HL-60 (cell line): Measurements from ENCODE around the gene NCBP3.
"Not testable (repeated sequence)": the region's sequence is repeated elsewhere in the genome, so short reads cannot be mapped to it uniquely, and the experiment has no call there.

ENCODE experiments used
- DNase-seq, 2 experiments: peaks; one replicate each; pipeline ENCODE4 v3.0.0-alpha.2; 2010 to 2020; ENCODE audit warnings: low read depth in 1 of 2, low spot score in 1 of 2
- H3K27ac ChIP-seq: fragments of 250-450 bp; sonication (Bioruptor Pico); replicated peaks from 2 replicates; pipeline ENCODE4 v1.5.1; 2020; ENCODE audit warnings: mild to moderate bottlenecking, moderate library complexity
- H3K27me3 ChIP-seq: fragments of 250-450 bp; sonication (Bioruptor Pico); 2 replicates; pipeline ENCODE4 v1.5.1; 2021; ENCODE audit warnings: mild to moderate bottlenecking, moderate library complexity; ENCODE audit not compliant: insufficient read depth, poor library complexity, severe bottlenecking
- H3K4me3 ChIP-seq: replicated peaks from 2 replicates; pipeline ENCODE4 v1.5.1; 2011; ENCODE audit warnings: mild to moderate bottlenecking, control low read depth, low read length; ENCODE audit not compliant: insufficient read depth
- GABPA ChIP-seq: IDR thresholded peaks from 2 replicates; pipeline ENCODE4 v1.6.1; 2012; ENCODE audit warnings: low read depth
- POLR2AphosphoS5 ChIP-seq: IDR thresholded peaks from 2 replicates; pipeline ENCODE4 v1.6.1; 2012; ENCODE audit warnings: low read depth
- SPI1 ChIP-seq: IDR thresholded peaks from 2 replicates; pipeline ENCODE4 v1.6.1; 2012; ENCODE audit warnings: low read depth, mild to moderate bottlenecking, borderline replicate concordance
- TF ChIP-seq, protein P1 (sequence below): IDR thresholded peaks from one replicate; pipeline ENCODE4 v1.5.1; 2011; ENCODE audit warnings: low read length, control low read depth, inconsistent platforms; ENCODE audit not compliant: insufficient read depth
- TF ChIP-seq, protein P2 (sequence below): IDR thresholded peaks from 2 replicates; pipeline ENCODE4 v1.6.1; 2012; ENCODE audit warnings: low read depth; ENCODE audit not compliant: insufficient replicate concordance

The NCBP3 gene

DNA sequence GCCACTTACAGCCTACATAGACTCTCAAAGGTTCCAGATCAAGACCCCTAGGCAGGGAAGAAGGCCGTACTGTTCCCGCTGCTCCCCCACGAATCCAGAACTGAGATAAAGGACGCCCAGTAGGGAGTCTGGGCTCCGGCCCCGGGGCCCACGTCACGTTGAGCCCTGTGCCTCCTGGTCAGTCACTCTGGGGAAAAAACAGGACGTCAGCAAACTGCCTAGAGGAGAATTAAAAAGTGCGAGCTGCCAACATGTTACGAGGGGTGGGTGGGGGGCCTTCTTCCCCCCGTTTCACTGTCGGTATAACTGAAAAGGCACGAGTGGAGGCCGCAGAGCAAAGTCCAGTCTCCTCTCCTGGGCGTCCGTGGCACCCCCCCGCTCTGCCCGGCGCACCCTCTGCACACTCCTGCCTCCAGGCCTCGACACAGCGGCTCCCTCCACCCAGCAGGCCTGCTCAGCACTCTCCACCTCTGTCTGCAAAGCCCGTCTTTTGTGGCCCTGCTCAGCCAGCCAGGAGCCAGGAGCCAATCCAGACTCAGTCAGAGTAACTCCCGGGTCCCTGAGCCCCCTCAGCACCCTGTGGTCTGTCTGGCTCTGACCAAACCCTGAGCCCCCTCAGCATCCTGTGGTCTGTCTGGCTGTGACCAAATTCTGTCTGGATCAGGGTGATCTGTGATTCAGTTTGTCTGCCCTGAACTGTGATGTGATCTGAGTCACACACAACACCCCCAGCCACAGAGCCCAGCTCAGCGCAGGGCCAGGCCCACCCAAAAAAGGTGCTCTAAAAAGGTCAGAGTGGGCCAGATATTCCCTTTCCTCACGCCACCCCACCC, 51.3 kb downstream of the NCBP3 start:
- Histone ChIP-seq H3K27ac (no peak overlapping the region), H3K27me3 (no peaks in the 10 kb centered on the region), H3K4me3 (no peak overlapping the region)
- TF ChIP-seq POLR2AphosphoS5 (no peak), GABPA (no peak), SPI1 (no peak)
- TF ChIP-seq, protein P1, sequence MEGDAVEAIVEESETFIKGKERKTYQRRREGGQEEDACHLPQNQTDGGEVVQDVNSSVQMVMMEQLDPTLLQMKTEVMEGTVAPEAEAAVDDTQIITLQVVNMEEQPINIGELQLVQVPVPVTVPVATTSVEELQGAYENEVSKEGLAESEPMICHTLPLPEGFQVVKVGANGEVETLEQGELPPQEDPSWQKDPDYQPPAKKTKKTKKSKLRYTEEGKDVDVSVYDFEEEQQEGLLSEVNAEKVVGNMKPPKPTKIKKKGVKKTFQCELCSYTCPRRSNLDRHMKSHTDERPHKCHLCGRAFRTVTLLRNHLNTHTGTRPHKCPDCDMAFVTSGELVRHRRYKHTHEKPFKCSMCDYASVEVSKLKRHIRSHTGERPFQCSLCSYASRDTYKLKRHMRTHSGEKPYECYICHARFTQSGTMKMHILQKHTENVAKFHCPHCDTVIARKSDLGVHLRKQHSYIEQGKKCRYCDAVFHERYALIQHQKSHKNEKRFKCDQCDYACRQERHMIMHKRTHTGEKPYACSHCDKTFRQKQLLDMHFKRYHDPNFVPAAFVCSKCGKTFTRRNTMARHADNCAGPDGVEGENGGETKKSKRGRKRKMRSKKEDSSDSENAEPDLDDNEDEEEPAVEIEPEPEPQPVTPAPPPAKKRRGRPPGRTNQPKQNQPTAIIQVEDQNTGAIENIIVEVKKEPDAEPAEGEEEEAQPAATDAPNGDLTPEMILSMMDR, result no peak
- TF ChIP-seq, protein P2, sequence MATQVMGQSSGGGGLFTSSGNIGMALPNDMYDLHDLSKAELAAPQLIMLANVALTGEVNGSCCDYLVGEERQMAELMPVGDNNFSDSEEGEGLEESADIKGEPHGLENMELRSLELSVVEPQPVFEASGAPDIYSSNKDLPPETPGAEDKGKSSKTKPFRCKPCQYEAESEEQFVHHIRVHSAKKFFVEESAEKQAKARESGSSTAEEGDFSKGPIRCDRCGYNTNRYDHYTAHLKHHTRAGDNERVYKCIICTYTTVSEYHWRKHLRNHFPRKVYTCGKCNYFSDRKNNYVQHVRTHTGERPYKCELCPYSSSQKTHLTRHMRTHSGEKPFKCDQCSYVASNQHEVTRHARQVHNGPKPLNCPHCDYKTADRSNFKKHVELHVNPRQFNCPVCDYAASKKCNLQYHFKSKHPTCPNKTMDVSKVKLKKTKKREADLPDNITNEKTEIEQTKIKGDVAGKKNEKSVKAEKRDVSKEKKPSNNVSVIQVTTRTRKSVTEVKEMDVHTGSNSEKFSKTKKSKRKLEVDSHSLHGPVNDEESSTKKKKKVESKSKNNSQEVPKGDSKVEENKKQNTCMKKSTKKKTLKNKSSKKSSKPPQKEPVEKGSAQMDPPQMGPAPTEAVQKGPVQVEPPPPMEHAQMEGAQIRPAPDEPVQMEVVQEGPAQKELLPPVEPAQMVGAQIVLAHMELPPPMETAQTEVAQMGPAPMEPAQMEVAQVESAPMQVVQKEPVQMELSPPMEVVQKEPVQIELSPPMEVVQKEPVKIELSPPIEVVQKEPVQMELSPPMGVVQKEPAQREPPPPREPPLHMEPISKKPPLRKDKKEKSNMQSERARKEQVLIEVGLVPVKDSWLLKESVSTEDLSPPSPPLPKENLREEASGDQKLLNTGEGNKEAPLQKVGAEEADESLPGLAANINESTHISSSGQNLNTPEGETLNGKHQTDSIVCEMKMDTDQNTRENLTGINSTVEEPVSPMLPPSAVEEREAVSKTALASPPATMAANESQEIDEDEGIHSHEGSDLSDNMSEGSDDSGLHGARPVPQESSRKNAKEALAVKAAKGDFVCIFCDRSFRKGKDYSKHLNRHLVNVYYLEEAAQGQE, result no peak
- no peak for DNase-seq

DNA sequence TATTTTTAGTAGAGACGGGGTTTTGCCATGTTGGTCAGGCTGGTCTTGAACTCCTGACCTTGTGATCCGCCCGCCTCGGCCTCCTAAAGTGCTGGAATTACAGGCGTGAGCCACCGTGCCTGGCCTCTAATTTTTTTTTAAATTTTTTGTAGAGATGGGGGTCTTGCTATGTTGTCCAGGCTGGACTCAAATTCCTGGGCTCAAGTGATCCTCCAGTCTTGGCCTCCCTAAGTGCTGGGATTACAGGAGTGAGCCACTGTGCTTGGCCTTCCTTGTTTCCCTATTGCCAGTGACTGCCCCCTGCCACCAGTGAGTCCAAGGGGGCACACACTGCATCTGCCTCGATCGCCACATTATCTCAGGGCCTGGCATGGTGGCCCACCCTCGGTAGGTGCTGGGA, 51.9 kb downstream of the NCBP3 start:
- not testable (repeated sequence) for H3K27ac ChIP-seq, H3K4me3 ChIP-seq, DNase-seq, H3K27me3 ChIP-seq

DNA sequence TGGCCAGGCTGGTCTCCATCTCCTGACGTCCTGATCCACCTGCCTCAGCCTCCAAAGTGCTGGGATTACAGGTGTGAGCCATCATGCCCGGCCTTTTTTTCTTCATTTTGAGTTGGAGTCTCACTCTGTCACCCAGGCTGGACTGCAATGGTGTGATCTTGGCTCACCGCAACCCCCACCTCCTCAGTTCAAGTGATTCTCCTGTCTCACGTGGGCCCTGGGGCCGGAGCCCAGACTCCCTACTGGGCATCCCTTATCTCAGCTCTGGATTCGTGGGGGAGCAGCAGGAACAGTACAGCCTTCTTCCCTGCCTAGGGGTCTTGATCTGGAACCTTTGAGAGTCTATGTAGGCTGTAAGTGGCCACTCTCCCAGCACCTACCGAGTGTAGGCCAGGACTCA, 52.8 kb downstream of the NCBP3 start:
- H3K27me3 ChIP-seq, H3K27ac ChIP-seq: not testable (repeated sequence)

DNA sequence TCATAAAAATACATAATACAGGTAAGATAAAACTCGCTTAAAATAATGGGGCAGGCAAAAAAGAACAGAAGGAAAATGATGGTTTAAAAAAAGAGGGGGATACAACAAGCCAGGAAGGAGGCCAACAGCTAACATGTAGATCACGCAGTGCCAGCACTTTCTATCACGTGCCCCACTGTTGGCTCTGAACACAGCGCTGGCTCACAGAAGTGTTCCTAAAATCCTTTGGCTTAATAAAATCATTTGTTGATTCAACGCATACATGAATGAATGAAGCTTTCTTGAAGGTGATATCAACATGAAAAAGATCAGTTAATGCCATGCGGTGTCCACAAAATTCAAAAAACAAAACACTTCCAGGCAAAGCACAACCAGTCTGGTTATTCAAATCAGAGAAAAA, 53.6 kb downstream of the NCBP3 start:
- H3K27ac ChIP-seq, result no peak overlapping the region
- H3K27me3 ChIP-seq, result no peaks in the 10 kb centered on the region
- no peak for DNase-seq
- TF ChIP-seq GABPA (no peak), POLR2AphosphoS5 (no peak), SPI1 (no peak)
- TF ChIP-seq, protein P1, result no peak
- TF ChIP-seq, protein P2, result no peak
- H3K4me3 ChIP-seq, result no peak overlapping the region

More for the DNA sequence above, 52.8 kb downstream of the NCBP3 start:
- H3K4me3 ChIP-seq, DNase-seq: not testable (repeated sequence)

DNA sequence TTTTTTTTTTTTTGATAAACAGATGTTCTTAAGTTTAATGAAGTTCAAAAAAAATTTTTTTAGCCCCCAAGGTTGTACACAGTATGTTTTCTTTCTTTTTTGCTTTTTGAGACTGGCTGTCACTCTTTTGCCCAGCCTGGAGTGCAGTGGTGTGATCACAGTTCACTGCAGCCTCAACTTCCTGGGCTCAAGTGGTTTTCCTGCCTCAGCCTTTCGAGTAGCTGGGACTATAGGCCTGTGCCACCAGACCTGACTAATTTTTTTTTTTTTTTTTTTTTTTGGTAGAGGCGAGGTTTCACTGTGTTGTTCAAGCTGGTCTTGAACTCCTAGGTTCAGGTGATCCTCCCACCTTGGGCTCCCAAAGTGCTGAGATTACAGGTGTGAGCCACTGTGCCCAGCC, 57.8 kb downstream of the NCBP3 start:
- Histone ChIP-seq H3K4me3 (no peak overlapping the region), H3K27ac (no peak overlapping the region), H3K27me3 (no peaks in the 10 kb centered on the region)
- no peak for DNase-seq
- TF ChIP-seq GABPA (no peak), POLR2AphosphoS5 (no peak), SPI1 (no peak)
- TF ChIP-seq, protein P1, result no peak
- TF ChIP-seq, protein P2, result no peak

DNA sequence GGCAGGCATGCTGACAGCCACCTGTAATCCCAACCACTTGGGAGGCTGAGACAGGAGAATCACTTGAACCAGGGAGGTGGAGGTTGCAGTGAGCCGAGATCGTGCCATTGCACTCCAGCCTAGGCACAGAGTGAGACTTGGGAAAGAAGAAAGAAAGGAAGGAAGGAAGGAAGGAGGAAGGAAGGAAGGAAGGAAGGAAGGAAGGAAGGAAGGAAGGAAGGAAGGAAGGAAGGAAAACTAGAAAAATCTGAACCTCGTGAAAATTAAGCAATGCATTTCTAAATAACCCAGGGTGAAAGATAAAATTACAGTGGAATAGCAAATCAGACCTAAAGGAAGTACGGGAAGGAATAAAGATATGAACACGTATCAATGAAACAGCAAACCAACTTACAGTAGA, 60.7 kb downstream of the NCBP3 start:
- H3K4me3 ChIP-seq, H3K27me3 ChIP-seq, DNase-seq, H3K27ac ChIP-seq: not testable (repeated sequence)
